ENCODE measurements around the gene KIF5C.

Gene KIF5C

GRCh38 chr2:148987286-148987685 lies 112.3 kb downstream of the KIF5C start:
- no peak overlapping the region for H3K4me2 ChIP-seq (ENCODE audit: low read depth, low read length, poor library complexity, severe bottlenecking)

DNA sequence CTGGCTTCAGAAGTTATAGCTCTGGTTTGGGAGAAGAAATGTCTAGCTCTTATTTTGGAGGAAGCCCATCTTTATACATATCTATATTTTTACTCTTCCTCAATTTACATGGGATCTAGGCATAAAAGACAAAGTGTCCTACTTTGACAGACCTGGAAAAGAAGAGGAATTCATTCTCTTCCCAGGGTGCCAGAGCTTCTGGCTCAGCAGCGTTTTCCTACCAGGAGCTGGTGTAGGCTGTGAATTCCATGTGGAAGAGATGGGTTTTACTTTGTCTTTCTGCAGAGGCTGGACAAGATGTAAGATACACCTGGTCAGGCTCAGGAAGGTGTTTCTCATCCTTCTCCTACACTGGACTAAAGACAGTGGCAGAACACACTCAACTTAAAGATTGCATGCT lies 113.3 kb downstream of the KIF5C start:
- Histone ChIP-seq H3K4me1 (ENCODE audit: insufficient read depth, low read length, poor library complexity, severe bottlenecking) (no peaks in the 10 kb centered on the region), H3K27me3 (ENCODE audit: insufficient read depth, low read length, poor library complexity, severe bottlenecking) (no peaks in the 10 kb centered on the region), H3K79me2 (ENCODE audit: insufficient read depth, low read length) (no peaks in the 10 kb centered on the region), H3F3A (ENCODE audit: low read depth) (no peaks in the 10 kb centered on the region), H3K9ac (ENCODE audit: low read depth, low read length, poor library complexity, severe bottlenecking) (no peak overlapping the region), H2AFZ (ENCODE audit: low read length) (no peak overlapping the region), H3K9me3 (ENCODE audit: insufficient read depth, low read depth, low read length) (no peaks in the 10 kb centered on the region), H3K4me3 (ENCODE audit: low read length, poor library complexity, severe bottlenecking) (no peak overlapping the region), H3K4me2 (ENCODE audit: low read depth, low read length, poor library complexity, severe bottlenecking) (no peak overlapping the region), H3K36me3 (ENCODE audit: insufficient read depth, low read length) (no peaks in the 10 kb centered on the region), H3K9me2 (replicated peaks; ENCODE audit: low read depth, low read length) (no peaks in the 10 kb centered on the region), H4K20me1 (ENCODE audit: insufficient read depth, low read length, poor library complexity, severe bottlenecking) (no peaks in the 10 kb centered on the region)
- TF ChIP-seq, protein P1, sequence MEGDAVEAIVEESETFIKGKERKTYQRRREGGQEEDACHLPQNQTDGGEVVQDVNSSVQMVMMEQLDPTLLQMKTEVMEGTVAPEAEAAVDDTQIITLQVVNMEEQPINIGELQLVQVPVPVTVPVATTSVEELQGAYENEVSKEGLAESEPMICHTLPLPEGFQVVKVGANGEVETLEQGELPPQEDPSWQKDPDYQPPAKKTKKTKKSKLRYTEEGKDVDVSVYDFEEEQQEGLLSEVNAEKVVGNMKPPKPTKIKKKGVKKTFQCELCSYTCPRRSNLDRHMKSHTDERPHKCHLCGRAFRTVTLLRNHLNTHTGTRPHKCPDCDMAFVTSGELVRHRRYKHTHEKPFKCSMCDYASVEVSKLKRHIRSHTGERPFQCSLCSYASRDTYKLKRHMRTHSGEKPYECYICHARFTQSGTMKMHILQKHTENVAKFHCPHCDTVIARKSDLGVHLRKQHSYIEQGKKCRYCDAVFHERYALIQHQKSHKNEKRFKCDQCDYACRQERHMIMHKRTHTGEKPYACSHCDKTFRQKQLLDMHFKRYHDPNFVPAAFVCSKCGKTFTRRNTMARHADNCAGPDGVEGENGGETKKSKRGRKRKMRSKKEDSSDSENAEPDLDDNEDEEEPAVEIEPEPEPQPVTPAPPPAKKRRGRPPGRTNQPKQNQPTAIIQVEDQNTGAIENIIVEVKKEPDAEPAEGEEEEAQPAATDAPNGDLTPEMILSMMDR (conservative IDR thresholded peaks at IDR 0.05; ENCODE audit: low read length): no peak
- no peak for TF ChIP-seq EZH2phosphoT487 (IDR thresholded peaks at IDR 0.05; ENCODE audit: borderline replicate concordance)

More at GRCh38 chr2:148987286-148987685, 112.3 kb downstream of the KIF5C start:
- no peak for TF ChIP-seq EZH2phosphoT487 (IDR thresholded peaks at IDR 0.05; ENCODE audit: borderline replicate concordance)
- TF ChIP-seq, protein P1 (conservative IDR thresholded peaks at IDR 0.05; ENCODE audit: low read length): no peak
- Histone ChIP-seq H3F3A (ENCODE audit: low read depth) (no peaks in the 10 kb centered on the region), H3K9me3 (ENCODE audit: insufficient read depth, low read depth, low read length) (no peaks in the 10 kb centered on the region), H3K9ac (ENCODE audit: low read depth, low read length, poor library complexity, severe bottlenecking) (no peak overlapping the region), H3K9me2 (replicated peaks; ENCODE audit: low read depth, low read length) (no peaks in the 10 kb centered on the region), H3K4me3 (ENCODE audit: low read length, poor library complexity, severe bottlenecking) (no peak overlapping the region), H2AFZ (ENCODE audit: low read length) (no peak overlapping the region), H3K79me2 (ENCODE audit: insufficient read depth, low read length) (no peaks in the 10 kb centered on the region), H3K27me3 (ENCODE audit: insufficient read depth, low read length, poor library complexity, severe bottlenecking) (no peaks in the 10 kb centered on the region), H3K36me3 (ENCODE audit: insufficient read depth, low read length) (no peaks in the 10 kb centered on the region), H4K20me1 (ENCODE audit: insufficient read depth, low read length, poor library complexity, severe bottlenecking) (no peaks in the 10 kb centered on the region), H3K4me1 (ENCODE audit: insufficient read depth, low read length, poor library complexity, severe bottlenecking) (no peaks in the 10 kb centered on the region)

- H3K9ac ChIP-seq (ENCODE audit: low read depth, low read length, poor library complexity, severe bottlenecking): no peak overlapping the region
- no peaks in the 10 kb centered on the region for H3K36me3 ChIP-seq (ENCODE audit: insufficient read depth, low read length)
- no peaks in the 10 kb centered on the region for H3K4me1 ChIP-seq (ENCODE audit: insufficient read depth, low read length, poor library complexity, severe bottlenecking)
- no peaks in the 10 kb centered on the region for H3K9me2 ChIP-seq (replicated peaks; ENCODE audit: low read depth, low read length)
- TF ChIP-seq EZH2phosphoT487 (IDR thresholded peaks at IDR 0.05; ENCODE audit: borderline replicate concordance): no peak
- TF ChIP-seq, protein P1 (conservative IDR thresholded peaks at IDR 0.05; ENCODE audit: low read length): peak; percentile 84
- no peaks in the 10 kb centered on the region for H4K20me1 ChIP-seq (ENCODE audit: insufficient read depth, low read length, poor library complexity, severe bottlenecking)
- no peaks in the 10 kb centered on the region for H3K79me2 ChIP-seq (ENCODE audit: insufficient read depth, low read length)
- no peaks in the 10 kb centered on the region for H3K9me3 ChIP-seq (ENCODE audit: insufficient read depth, low read depth, low read length)
- no peaks in the 10 kb centered on the region for H3K27me3 ChIP-seq (ENCODE audit: insufficient read depth, low read length, poor library complexity, severe bottlenecking)
- no peak overlapping the region for H3K4me3 ChIP-seq (ENCODE audit: low read length, poor library complexity, severe bottlenecking)
- H2AFZ ChIP-seq (ENCODE audit: low read length): peak overlapping the region; percentile 65; the same call in 1 of the 2 replicates
- no peaks in the 10 kb centered on the region for H3F3A ChIP-seq (ENCODE audit: low read depth)
- H3K4me2 ChIP-seq (ENCODE audit: low read depth, low read length, poor library complexity, severe bottlenecking): no peak overlapping the region
Observed at GRCh38 chr2:148989882-148990493, 115.0 kb downstream of the KIF5C start.
